Keratinocyte (primary cell): ENCODE data around the gene COX8A.

Experiments
- CTCF ChIP-seq, 3 experiments: IDR thresholded peaks in 1 of 3; conservative IDR thresholded peaks in 1 of 3; optimal IDR thresholded peaks in 1 of 3; 2 replicates in 2 of 3; 3 replicates in 1 of 3; pipeline versions ENCODE3 to v1.5.1; 2011; ENCODE audit warnings: low read length in 3 of 3, mild to moderate bottlenecking in 3 of 3, moderate library complexity in 2 of 3, control low read depth in 1 of 3, inconsistent platforms in 1 of 3; ENCODE audit not compliant: insufficient read depth in 2 of 3; ENCODE audit errors: extremely low read depth in 1 of 3
- EZH2 ChIP-seq: IDR thresholded peaks from one replicate; pipeline ENCODE4 v1.6.1; 2012; ENCODE audit warnings: inconsistent platforms, mild to moderate bottlenecking, low read length, moderate library complexity

- TF ChIP-seq CTCF (optimal IDR thresholded peaks at IDR 0.05 in 1 of 3, IDR thresholded peaks at IDR 0.05 in 1 of 3, conservative IDR thresholded peaks at IDR 0.05 in 1 of 3; ENCODE audit: extremely low read depth in 1 of 3, insufficient read depth in 2 of 3, low read length in 3 of 3) (no peak), EZH2 (no peak)
Measured at GRCh38 chr11:64000740-64001483, 26.5 kb downstream of the COX8A start.
